ENCODE results near the gene TMEM44.

TMEM44 gene, protein sequence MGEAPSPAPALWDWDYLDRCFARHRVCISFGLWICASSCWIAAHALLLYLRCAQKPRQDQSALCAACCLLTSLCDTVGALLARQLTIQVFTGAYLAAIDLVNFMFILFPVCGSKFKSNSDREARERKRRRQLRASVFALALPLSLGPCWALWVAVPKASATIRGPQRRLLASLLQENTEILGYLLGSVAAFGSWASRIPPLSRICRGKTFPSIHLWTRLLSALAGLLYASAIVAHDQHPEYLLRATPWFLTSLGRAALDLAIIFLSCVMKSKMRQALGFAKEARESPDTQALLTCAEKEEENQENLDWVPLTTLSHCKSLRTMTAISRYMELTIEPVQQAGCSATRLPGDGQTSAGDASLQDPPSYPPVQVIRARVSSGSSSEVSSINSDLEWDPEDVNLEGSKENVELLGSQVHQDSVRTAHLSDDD

DNA sequence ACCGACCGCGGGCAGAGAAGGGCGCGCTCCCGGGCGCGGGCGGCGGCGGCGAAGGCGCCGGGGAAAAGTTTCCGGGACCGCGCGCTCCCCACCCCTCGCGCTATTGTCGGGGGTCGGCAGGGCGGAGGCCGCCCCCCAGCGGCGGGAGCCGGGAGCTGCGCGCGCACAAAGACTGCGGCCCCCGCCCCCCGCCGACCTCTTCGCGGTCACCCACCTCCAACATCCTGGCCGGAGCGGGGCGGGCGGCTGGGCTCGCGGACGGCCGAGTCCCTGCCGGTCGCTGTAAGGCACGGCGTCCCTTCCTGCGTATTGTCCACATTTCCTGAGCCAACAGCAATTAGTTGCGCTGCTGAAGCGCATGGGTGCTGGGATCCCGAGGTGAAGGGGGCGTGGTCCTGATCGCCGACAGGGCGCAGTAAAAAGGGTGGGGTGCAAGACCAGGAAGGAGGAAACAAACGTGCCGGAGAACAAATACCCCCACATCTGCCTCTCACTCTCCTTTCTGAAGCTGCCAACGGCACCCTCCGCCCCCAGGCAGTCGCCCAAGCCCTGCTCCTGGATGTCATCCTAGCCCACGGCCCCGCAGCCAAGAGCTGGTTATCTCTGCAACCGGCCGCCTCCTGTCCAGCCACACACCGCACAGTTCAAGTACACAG is at the start of gene TMEM44:
TSS of gene TMEM44 (minus strand) at position 71 of the 656 bp plus-strand sequence. CDS start 204 bp downstream, outside the sequence.
- peak; percentile 98 for DNase-seq (ENCODE audit: low spot score)

DNA sequence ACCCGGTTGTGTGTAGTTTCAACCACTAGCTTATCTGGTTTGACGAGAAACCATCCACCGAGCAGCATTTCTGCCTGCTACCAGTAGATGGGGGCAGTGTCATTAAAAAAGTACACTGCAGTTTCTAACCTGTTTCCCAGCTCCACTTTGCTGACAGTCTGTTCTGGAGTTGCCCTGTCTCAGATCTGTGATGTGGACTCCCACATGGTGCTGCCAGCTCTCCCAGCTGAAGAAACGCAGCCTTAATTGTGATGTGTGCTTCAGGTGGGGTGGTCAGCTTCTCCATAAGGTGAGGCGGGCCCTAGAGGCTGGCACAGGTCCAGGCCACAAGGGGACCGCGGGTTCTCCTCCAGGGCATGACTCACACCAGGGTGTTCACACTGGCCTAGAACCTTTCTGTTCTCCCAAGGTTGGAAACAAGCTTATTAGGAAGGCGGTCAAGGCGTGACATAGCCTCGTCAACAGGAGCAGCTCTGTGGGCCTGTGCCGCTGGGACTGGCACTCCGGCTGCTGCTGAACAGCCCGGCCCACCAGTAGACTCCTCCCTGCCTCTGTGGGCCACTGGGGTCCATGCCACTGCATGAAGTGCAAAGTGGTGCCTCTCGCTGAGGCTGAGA is 49.6 kb upstream of the TMEM44 start:
- DNase-seq (ENCODE audit: low spot score) = peak; percentile 84

DNA sequence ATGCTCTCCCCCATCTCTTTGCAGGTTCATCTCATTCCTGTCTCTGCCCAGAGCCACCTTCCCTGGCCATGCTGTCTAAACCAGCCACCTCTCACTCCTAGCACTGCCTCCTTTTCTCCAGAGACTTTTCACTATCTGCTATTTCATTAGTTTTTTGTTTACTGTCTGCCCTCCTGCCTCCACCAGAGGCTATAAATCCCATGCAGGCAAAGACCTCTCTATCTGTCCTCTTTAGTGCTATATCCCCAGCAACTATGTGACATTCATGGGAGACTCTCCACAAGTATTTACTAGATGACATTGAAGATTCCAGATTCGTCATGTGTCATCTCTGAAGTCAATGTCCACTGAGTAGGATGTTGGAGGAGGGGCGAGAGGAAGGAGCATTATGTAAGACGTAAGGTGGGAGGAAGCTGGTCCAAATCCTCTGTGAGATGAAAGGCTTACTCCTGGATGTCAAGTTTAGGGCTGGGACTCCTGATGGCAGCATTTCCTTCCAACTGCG is 49.0 kb upstream of the TMEM44 start:
- DNase-seq (ENCODE audit: low spot score) = no peak

DNA sequence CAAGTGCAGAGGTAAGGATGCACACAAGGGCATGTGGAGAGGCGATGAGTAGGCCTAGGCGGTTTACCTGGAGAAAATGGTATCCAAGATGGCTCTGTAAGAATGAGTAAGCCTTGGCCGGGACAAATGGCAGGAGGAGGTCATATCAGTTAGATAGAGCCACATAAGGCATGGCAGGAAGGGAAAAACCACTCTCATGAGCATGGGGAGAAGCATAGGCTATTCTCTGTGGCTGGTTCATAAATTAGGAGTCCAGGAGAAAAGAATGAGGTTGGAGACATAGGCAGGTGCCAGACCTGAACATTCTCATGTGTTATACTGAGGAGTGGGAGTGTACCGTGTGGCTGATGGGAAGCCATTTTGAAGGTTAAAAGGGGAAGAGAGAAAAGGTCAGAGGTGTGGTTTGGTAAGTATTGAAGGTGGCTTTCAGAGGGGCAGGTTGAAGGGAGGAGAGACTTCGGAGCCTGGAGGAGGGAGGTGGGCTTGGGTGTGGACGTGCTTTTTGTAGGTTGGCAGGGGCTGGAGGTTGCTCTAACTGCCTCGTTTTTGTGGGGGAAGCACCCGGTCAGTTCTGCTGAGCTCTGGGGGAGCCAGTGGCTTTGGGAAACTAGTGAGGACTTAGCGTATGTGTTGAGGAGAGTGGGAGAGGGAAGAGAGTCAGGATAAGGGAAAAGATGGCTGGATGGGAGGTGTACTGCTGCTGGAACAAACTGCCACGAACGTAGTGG is 47.8 kb upstream of the TMEM44 start:
- DNase-seq (ENCODE audit: low spot score) = no peak

DNA sequence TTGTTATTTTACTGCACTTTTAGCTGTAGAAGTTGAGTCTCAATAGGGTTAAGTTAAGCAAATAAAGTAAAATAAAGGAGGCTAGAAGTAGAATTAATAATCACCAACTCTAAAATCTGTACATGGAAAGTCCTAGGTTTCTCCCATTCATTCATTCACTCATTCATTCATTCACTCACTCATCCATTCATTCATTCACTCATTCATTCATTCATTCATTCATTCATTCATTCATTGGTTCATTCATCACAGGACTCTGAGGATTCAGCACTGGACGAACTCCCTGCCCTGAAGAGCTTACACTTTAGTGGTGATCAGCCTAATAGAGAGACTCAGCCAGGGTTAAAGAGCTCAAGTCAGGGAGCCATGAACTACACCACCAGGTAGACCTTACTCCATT is 43.3 kb upstream of the TMEM44 start:
- no peak for DNase-seq (ENCODE audit: low spot score)

DNA sequence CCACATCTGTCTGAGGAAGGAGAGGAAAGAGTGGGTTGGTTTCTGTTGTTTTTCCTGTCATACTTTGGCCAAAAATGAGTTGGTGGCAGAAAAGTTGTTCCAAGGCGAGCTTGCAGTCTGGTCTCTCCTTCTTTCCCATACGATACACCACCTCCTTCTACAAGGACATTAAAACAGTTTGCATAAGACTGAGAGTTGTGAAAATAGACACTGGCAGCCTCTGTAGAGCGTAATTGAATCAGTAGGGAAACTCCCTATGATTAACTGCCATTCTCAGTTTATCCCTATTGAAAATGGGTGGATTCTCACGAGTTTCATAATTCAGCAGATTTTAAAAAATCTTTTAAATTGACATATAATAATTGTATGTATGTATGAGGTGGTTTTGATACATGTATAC is 42.5 kb upstream of the TMEM44 start:
- DNase-seq (ENCODE audit: low spot score) = no peak

DNA sequence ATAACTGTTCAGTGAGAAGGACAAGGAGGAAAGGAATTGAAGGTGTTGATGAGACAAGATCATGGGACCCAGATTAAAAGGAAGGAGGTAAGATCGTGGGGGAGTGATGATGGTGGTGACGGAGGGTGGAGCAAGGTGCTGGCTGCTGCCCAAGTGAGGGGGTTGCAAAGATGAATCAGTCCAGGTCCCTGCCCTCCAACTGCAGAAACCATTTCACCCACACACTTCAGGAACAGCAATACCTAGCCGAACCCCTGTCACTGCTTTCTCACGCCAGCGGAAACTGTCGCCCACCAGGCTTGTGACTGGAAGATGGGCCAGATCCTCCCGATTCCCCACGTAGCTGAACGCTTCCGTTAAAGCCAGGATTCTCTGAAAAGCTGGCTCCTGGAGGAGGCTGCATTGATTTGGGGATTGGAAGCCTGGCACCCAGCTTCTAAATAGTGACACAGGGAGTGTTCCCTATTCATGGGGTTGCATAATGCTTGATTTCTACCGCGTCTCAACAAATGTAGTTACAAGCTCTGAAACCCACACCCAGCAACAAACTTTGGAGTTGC is 41.9 kb upstream of the TMEM44 start:
- no peak for DNase-seq (ENCODE audit: low spot score)

DNA sequence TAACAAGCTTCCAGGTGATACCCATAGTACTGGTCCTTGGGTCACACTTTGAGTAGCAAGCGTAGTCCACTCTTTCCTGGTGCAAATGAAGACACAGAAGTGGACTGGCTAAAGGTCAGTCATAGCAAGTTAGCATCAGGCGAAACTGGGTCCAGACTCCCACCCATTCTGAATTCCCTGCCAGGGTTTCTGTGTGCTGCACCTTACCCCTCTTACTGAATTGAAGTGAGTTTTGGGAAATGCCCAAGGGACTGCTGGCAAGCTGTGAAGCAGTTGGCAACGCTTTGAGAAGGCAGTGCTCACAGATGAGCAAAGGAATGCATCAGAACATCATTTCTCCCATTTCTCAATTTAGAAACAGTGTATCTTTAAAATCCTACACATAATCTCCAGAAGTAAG is 40.5 kb upstream of the TMEM44 start:
- no peak for DNase-seq (ENCODE audit: low spot score)

DNA sequence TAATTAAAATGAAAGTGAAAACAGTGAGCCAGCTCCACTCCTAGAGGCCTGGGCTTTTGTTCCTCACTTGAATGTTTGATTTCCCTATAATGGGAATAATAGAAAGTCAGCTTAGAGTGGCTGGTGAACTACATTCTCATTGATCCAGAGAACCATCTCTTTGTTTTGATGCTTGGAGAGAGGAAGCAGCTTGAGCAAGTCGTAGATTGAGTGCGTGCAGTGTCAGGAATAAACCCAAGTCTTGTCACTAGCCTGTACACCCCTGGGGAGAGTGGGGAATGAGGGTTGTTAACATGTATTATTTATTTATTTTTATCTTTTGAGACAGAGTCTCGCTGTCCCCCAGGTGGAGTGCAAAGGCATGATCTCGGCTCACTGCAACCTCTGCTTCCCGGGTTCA is 39.7 kb upstream of the TMEM44 start:
- no peak for DNase-seq (ENCODE audit: low spot score)

DNA sequence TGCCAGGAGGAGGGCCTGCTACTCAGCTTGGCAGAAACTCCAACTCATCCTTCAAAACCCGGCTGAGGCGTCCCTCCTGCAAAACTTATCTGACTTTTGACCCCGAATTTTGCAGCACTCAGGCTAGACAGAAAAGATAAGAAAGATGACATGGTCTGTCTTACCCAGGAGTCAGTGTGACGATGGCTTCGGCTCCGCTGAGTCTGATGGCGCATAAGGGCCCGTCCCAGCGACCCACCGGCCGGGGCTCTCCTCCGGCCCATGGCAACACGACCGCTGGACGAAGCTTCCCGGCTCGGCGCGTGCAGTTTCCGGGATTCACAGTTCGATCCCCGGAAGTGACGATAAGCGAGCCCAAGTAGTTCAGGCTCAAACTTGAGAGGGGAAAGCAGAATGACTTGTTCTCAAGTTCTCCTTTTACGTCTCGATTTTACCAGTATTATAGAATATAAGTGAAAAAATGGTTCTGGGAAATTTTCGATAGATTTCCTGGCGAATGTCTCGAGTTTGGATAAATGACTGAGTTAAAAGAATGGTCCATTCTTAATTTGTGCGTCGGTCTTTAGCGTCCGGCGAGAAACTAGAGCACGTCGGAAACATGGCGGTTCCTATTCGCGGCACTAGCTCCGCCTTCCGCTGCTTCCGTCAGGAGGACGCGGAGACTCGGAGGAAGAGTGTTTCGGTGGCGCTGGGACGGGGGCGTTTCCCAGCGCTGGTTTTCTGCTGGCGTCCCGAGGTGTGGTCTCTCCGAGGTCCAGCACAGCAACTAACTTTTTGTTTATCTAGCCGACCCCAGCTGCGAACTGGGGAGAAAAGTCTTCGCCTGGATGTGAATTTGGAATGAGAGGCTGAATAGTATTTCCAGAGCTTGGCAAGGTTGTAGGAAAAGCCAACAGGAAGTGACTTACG is 38.9 kb upstream of the TMEM44 start, which contains the start of gene LSG1:
TSS of gene LSG1 (minus strand) at position 292 of the 909 bp plus-strand sequence. CDS start at position 263, 29 bp downstream.
- DNase-seq (ENCODE audit: low spot score) = peak; percentile 92

DNA sequence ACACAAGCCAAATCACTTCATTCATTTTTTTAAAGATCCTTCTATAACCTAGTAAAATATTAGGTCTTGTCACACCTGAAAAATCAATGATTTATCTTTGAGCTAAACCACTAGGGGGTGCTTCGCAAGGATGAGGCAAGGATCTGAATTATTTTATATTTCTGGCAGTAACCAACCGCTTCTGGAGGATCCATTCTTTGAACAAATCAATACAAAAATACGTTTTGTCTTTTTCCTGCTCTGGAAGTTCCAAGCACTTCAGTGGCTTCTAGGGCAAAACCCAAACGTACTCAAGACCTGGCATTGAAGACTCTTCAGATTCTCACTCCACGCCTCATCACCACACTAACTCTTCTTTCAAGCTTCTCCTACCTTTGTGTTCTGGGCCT is 38.3 kb upstream of the TMEM44 start:
- DNase-seq (ENCODE audit: low spot score) = peak; percentile 57

DNA sequence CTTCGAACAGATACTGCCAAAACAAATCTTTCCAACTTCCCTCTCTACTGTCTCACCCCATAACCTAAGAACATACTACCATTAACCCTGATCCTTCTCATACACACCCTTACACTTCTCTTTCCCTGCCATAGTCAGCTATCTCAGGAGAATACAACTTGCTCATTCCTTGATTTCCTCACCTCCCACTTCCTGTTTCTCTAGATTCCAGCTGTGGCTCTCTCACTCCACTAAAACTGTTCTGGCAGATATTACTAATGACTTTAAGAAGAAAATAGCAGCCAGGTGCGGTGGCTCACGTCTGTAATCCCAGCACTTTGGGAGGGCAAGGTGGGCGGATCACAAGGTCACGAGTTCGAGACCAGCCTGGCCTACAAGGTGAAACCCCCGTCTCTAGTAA is 34.1 kb upstream of the TMEM44 start:
- DNase-seq (ENCODE audit: low spot score) = no peak

DNA sequence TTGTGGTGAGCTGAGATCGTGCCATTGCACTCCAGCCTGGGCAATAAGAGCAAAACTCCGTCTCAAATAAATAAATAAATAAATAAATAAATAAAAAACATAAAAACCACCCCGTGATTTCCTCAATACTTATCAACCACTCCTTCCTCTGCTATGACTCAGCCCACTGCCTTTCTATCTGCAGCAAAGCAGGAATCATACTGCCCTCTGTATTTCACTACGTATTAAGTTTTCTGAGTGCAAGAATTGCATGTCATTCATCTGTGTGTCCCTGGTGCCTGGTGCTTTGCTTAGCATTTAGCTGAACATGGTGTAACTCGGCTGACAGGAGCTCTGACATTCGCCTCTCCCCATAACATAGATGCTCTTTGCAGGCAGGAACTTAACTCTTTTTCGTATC is 31.6 kb upstream of the TMEM44 start:
- no peak for DNase-seq (ENCODE audit: low spot score)

DNA sequence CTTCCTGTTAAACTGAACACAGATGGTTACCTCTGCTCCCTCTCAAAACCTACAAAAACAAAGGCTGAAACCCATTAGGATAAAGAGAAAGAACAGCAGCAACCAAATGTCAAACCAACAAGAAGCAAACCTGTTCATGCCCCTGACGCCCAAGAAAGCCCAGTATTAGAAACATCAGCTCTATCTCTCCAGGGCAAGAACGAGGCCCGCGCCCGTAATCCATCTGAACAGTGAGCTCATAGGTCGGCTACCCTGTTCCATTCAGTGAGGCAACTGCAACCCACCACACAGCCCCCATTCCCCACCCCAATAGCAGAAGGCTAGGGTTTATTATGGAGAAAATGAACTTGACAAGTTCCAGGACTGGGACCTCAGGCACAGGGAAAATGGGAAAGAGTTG is 28.7 kb upstream of the TMEM44 start:
- no peak for DNase-seq (ENCODE audit: low spot score)

DNA sequence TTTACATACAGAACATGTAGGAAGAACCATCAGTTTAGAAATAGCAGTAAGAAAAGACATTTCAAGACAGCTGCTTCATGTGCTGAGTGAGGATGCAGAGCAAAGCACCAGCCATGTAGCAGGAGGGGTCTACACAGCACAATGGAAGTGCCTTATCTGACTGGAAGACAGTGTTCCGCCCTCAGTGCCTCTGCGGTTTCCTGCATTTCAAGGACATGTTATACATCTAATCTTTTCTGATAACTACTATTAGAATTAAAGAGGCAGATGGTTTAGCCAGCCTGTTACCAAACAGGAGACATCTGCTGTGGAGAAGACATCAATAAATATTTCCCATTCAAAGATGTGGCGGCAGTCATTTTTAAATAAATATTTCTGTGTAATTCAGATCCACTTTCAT is 28.2 kb upstream of the TMEM44 start:
- no peak for DNase-seq (ENCODE audit: low spot score)

DNA sequence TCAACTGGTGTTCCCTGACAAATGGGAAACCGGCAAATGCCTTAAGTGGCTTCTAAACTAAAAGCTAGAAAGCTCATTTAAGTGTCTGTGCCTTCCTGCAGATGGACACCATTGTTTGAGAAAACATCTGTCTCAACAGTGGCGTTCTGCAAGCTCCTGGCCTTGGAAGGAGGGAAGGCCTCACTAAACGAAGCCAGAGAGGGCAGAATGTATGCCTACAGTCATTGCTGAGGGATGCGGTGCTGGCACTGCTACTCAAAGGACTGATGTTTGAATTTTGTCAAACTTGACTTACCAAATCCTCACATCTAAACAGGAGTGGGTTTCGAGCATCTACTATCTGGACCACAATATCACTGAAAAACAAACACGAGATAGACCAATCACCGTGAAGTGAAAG is 26.6 kb upstream of the TMEM44 start:
- no peak for DNase-seq (ENCODE audit: low spot score)

DNA sequence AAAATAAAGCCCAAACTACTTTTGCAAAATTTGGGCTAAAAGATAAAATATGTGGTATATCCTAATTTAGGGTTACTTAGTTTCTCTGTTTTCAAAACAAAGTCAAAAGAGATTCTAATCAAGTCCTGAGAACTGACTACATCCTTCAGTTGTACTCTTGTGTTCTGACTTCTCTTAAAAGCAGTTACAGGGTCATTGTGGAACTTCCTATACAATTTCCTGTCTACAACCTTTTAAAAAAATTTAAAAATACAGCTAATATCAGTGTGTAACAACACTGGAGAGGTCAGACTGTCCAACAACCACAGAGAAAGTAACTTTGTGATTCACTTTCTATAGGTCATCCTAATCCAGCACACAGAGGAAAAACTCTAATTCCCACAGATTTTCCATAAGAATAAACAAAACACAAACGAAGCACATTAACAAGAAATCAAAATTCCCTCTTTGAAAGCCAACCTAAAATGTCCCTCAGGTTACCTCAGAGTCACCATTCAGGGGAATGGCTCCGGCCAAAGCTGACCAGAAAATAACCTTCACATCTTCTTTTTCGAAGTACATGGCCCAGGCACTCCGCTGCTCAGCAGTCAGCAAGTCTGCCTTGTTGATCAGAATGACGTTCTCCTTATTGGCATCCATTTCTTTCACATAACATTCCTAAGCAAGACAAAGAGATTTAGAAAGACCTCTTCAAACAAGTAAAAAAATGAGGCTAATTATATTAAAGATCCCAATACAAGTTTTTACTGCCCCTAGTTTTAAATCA is 25.4 kb upstream of the TMEM44 start:
- no peak for DNase-seq (ENCODE audit: low spot score)

DNA sequence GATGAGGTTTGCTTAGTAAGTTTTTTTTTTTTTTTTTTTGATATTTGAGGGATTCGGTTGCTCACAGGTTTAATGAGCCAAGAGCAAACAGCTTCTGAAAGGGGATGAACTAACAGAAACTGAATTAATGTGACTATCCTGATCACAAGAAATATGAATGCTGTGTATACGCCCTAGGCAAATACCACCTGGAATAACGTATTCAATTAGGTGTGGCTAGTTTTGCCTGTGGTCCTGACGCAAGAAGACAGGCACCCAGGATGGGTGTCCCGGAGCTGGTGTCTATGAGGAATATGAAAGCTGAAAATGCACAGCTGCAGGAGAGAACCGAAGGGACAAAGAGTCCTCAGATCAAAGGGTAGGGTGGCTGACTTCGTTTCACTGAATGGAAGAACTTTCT is 24.2 kb upstream of the TMEM44 start:
- DNase-seq (ENCODE audit: low spot score) = no peak

DNA sequence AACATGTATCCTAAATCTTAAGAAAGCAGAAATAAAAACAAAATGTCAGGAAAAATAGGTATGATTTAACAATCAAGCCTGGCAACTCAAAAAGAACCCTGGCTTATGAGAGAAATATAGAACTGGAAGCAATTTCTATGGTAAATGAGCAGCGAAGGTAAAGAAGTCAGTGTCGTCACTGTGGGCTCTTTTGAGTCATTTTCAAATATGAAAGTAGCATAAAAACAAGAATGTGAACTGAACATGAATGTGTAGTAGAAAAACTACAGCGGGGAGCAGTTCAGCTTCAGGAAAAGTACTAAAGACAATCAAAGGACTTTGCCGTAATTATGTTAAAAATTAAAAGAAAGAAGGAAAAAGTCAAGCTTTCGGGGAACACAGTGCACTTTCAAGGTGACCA is 21.2 kb upstream of the TMEM44 start:
- DNase-seq (ENCODE audit: low spot score) = no peak

DNA sequence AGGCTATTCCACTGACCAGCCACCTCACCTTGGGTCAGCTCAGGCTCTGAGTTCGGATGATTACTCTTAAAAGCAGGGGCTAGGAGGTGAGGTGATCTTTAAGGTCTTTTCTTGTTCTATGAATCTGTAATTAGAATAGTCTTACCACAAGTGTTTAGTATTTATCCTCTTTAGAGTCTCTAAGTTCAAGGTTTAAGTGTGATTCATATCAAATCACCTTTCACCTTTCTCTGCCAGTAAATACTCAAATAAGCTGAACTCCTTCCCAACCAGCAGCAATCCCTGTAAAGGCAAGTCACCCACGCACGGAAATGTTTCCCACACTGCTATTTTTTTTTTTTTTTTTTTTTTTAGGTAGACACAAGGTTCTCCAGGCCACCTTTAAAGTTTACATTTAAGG is 14.5 kb upstream of the TMEM44 start:
- no peak for DNase-seq (ENCODE audit: low spot score)

Data from GM03348 (cell line).